ENCODE data around the gene TMEM161A. TPM values are rescaled to one million over a fixed set of nuclear protein-coding genes. Genes with fewer than 3 reads are reported as not detected.
A peak's percentile ranks its signal among the peaks of the same experiment; 100 is the strongest.

The TMEM161A gene
- total and polyA plus RNA-seq, 2 donors (not counting 1 experiment from before 2014, with no cell fraction given), result 23.6 to 44.0 TPM

DNA sequence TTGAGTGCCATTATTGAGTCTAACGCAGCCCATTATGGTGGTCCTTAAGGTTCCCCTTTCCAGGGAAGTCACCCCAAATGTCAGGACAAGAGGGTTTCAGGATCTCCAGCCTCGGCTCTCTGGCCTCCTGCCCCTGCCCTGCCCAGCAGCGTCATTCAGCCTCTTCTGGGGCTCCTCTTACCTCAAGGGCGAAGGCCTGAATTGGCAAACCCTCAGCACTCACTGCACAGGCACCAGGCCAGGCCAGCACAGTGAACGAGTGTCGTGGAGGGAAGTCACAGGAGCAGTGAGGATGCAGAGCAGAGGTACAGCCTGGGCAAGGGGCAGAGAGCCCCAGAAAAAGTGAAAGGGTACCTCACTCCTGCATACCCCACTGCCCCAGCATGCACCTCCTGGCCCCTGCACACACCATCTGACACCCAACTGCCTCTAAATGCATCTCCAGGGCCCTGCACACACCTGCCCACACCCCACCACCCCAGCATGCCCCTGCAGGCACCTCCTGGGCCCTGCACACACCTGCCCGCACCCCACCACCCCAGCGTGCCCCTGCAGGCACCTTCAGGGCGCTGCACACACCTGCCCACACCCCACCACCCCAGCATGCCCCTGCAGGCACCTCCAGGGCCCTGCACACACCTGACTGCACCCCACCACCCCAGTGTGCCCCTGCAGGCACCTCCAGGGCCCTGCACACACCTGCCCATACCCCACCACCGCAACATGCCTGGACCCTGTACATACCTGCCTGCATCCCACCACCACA is 54.7 kb downstream of the TMEM161A start:
- Mint-ChIP-seq H3K27ac (no peak overlapping the region), H3K27me3 (no peaks in the 10 kb centered on the region), H3K4me3 (no peak overlapping the region), H3K9me3 (ENCODE audit: insufficient read depth) (no peaks in the 10 kb centered on the region), H3K4me1 (peaks cover 24% of the 10 kb centered on the region)
- Histone ChIP-seq H3K27ac (ENCODE audit: low read length in 2 of 2) (no peak overlapping the region), H3K9ac (ENCODE audit: low read length) (no peak overlapping the region), H3K4me2 (replicated peaks; ENCODE audit: low read depth, low read length, poor library complexity, severe bottlenecking) (no peak overlapping the region), H3K9me3 (ENCODE audit: control extremely low read depth in 1 of 3, control insufficient read depth in 2 of 3, insufficient read depth in 1 of 3, low read length in 2 of 3) (no peaks in the 10 kb centered on the region), H3K79me2 (ENCODE audit: control insufficient read depth, insufficient read depth, low read length) (peaks cover 68% of the 10 kb centered on the region), H3K4me1 (ENCODE audit: control insufficient read depth in 2 of 2, insufficient read depth in 2 of 2, low read length in 2 of 2) (peaks cover 0 to 5% of the 10 kb centered on the region in 2 donors), H3K4me3 (ENCODE audit: control extremely low read depth in 1 of 5, extremely low read depth in 1 of 5, insufficient read depth in 1 of 5, low read depth in 2 of 5, low read length in 4 of 5) (no peak overlapping the region), H3K36me3 (replicated peaks in 1 of 2; ENCODE audit: control extremely low read depth in 1 of 2, control insufficient read depth in 1 of 2, extremely low read depth in 1 of 2, insufficient read depth in 2 of 2, low read length in 1 of 2) (peaks cover 0 to 26% of the 10 kb centered on the region in 2 experiments), H2AFZ (ENCODE audit: insufficient read depth, low read depth, low read length, poor library complexity, severe bottlenecking) (no peak overlapping the region), H4K20me1 (ENCODE audit: control insufficient read depth, insufficient read depth, low read length, poor library complexity, severe bottlenecking) (peaks cover 76% of the 10 kb centered on the region), H3K27me3 (replicated peaks in 1 of 4; ENCODE audit: control extremely low read depth in 1 of 4, control insufficient read depth in 3 of 4, insufficient read depth in 4 of 4, low read length in 3 of 4) (no peaks in the 10 kb centered on the region)
- 96% methylated on average over 7 of the region's 10 CpGs for WGBS (ENCODE audit: insufficient coverage)
- DNase-seq (no peak), ATAC-seq (ENCODE audit: low read depth) (no peak)
- TF ChIP-seq, protein P1, sequence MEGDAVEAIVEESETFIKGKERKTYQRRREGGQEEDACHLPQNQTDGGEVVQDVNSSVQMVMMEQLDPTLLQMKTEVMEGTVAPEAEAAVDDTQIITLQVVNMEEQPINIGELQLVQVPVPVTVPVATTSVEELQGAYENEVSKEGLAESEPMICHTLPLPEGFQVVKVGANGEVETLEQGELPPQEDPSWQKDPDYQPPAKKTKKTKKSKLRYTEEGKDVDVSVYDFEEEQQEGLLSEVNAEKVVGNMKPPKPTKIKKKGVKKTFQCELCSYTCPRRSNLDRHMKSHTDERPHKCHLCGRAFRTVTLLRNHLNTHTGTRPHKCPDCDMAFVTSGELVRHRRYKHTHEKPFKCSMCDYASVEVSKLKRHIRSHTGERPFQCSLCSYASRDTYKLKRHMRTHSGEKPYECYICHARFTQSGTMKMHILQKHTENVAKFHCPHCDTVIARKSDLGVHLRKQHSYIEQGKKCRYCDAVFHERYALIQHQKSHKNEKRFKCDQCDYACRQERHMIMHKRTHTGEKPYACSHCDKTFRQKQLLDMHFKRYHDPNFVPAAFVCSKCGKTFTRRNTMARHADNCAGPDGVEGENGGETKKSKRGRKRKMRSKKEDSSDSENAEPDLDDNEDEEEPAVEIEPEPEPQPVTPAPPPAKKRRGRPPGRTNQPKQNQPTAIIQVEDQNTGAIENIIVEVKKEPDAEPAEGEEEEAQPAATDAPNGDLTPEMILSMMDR (IDR thresholded peaks at IDR 0.05), result no peak
- no peak for TF ChIP-seq EZH2 (IDR thresholded peaks at IDR 0.05; ENCODE audit: borderline replicate concordance, insufficient read depth, low read depth, low read length, poor library complexity, severe bottlenecking)
- CTCF ChIA-PET, result interaction anchor here (1.5 kb wide), 1 partner anchor 19 kb away, joined by 3 read pairs; no protein-coding TSS in a partner anchor
- intact Hi-C loops (cut with micrococcal nuclease), result no loop called here
- POLR2A ChIA-PET, result no interaction called here

DNA sequence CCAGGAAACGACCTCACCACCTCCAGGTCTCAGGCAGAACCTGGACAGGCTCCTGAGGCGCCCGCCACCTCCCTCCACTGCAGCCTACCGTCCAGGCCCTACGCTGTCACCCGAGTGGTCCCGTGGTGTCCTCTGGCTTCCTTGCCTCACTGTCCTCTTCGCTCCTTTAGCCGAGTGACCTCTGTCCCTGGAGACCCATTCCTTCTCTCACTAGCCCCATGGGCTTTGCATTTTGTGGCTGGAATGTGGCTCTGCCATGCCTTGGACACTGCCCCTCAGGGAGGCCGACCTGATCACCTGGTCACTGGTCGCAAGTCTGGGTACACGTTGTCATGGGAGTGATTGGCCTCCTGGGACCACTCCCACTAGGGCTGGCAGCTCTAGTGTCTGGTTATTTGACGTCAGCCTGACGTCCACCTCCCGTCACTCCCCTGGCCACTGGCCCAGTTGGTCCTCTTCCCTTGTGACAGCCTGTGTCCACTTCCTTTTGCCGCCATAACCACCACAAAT is 56.6 kb downstream of the TMEM161A start:
- Mint-ChIP-seq H3K27me3 (no peaks in the 10 kb centered on the region), H3K9me3 (ENCODE audit: insufficient read depth) (no peaks in the 10 kb centered on the region), H3K27ac (peak overlapping the region; percentile 37), H3K4me1 (peaks cover 31% of the 10 kb centered on the region), H3K4me3 (no peak overlapping the region)
- H3K36me3 ChIP-seq (replicated peaks in 1 of 2; ENCODE audit: control extremely low read depth in 1 of 2, control insufficient read depth in 1 of 2, extremely low read depth in 1 of 2, insufficient read depth in 2 of 2, low read length in 1 of 2), result peaks cover 0 to 29% of the 10 kb centered on the region in 2 experiments
- no peak for DNase-seq
- peaks cover 79% of the 10 kb centered on the region for H3K79me2 ChIP-seq (ENCODE audit: control insufficient read depth, insufficient read depth, low read length)
- H3K27me3 ChIP-seq (replicated peaks in 1 of 4; ENCODE audit: control extremely low read depth in 1 of 4, control insufficient read depth in 3 of 4, insufficient read depth in 4 of 4, low read length in 3 of 4), result no peaks in the 10 kb centered on the region
- no peak for ATAC-seq (ENCODE audit: low read depth)
- no peak overlapping the region for H3K4me2 ChIP-seq (replicated peaks; ENCODE audit: low read depth, low read length, poor library complexity, severe bottlenecking)
- ChIA-PET CTCF (interaction anchor here (1.5 kb wide), 1 partner anchor 17 kb away, joined by 3 read pairs; no protein-coding TSS in a partner anchor), POLR2A (no interaction called here)
- intact Hi-C loops (cut with micrococcal nuclease), result no loop called here
- 95% methylated on average over 15 of the region's 16 CpGs for WGBS (ENCODE audit: insufficient coverage)
- H3K9me3 ChIP-seq (ENCODE audit: control extremely low read depth in 1 of 3, control insufficient read depth in 2 of 3, insufficient read depth in 1 of 3, low read length in 2 of 3), result no peaks in the 10 kb centered on the region
- H3K4me3 ChIP-seq (ENCODE audit: control extremely low read depth in 1 of 5, extremely low read depth in 1 of 5, insufficient read depth in 1 of 5, low read depth in 2 of 5, low read length in 4 of 5), result no peak overlapping the region
- no peak overlapping the region for H3K9ac ChIP-seq (ENCODE audit: low read length)
- H4K20me1 ChIP-seq (ENCODE audit: control insufficient read depth, insufficient read depth, low read length, poor library complexity, severe bottlenecking), result peaks cover 88% of the 10 kb centered on the region
- H3K4me1 ChIP-seq (ENCODE audit: control insufficient read depth in 2 of 2, insufficient read depth in 2 of 2, low read length in 2 of 2), result peaks cover 0 to 9% of the 10 kb centered on the region in 2 donors
- no peak overlapping the region for H2AFZ ChIP-seq (ENCODE audit: insufficient read depth, low read depth, low read length, poor library complexity, severe bottlenecking)
- TF ChIP-seq EZH2 (IDR thresholded peaks at IDR 0.05; ENCODE audit: borderline replicate concordance, insufficient read depth, low read depth, low read length, poor library complexity, severe bottlenecking), result no peak
- TF ChIP-seq, protein P1 (IDR thresholded peaks at IDR 0.05), result no peak
- no peak overlapping the region for H3K27ac ChIP-seq (ENCODE audit: low read length in 2 of 2)
